ENCODE measurements around the gene MIOS.
"Not testable (repeated sequence)": the region's sequence is repeated elsewhere in the genome, so short reads cannot be mapped to it uniquely, and the experiment has no call there.

Gene MIOS

GRCh38 chr7:7651479-7651878 lies 84.8 kb downstream of the MIOS start:
- no peak for DNase-seq

GRCh38 chr7:7652798-7653540 lies 86.3 kb downstream of the MIOS start:
- no peak for DNase-seq

GRCh38 chr7:7653593-7654187 lies 87.0 kb downstream of the MIOS start:
- DNase-seq: no peak

GRCh38 chr7:7654964-7655715 lies 88.5 kb downstream of the MIOS start:
- no peak for DNase-seq

- not testable (repeated sequence) for DNase-seq
Observed at GRCh38 chr7:7656459-7656858, 89.8 kb downstream of the MIOS start.
